K562 (cell line): Measurements from ENCODE around the gene BTBD1. TPM values are rescaled to one million over a fixed set of nuclear protein-coding genes. Genes with fewer than 3 reads are reported as not detected.

Experiments
- BHLHE40 ChIP-seq: IDR thresholded peaks from 2 replicates; pipeline ENCODE4 v1.6.1; 2011; ENCODE audit warnings: low read length, improper control_type of control experiment
- CBFB ChIP-seq: sonication (generic); formaldehyde crosslinking; IDR thresholded peaks from 2 replicates; pipeline ENCODE4 v1.4.0; 2020; ENCODE audit warnings: mild to moderate bottlenecking, missing genetic modification reagents
- CBX2 ChIP-seq: fragments of 200-600 bp; sonication (generic); IDR thresholded peaks from one replicate; pipeline ENCODE4 v1.6.1; 2012; ENCODE audit warnings: mild to moderate bottlenecking, low read length, inconsistent platforms; ENCODE audit not compliant: insufficient read depth, poor library complexity, severe bottlenecking
- ERF ChIP-seq: fragments of 450-650 bp; formaldehyde crosslinking; IDR thresholded peaks from 2 replicates; pipeline ENCODE4 v1.4.0; 2020; ENCODE audit warnings: mild to moderate bottlenecking, mixed read lengths
- HDAC6 ChIP-seq: IDR thresholded peaks from 2 replicates; pipeline ENCODE4 v1.6.1; 2012; ENCODE audit warnings: low read depth, mild to moderate bottlenecking, control low read depth, inconsistent platforms, low read length, moderate library complexity
- HMGN3 ChIP-seq: IDR thresholded peaks from 2 replicates; pipeline ENCODE4 v1.6.1; 2011; ENCODE audit warnings: borderline replicate concordance, low read depth, mild to moderate bottlenecking, mixed read lengths, low read length; ENCODE audit not compliant: insufficient read length; ENCODE audit errors: extremely low read depth
- MXI1 ChIP-seq: IDR thresholded peaks from 2 replicates; pipeline ENCODE4 v1.6.1; 2011; ENCODE audit warnings: low read depth, mild to moderate bottlenecking, improper control_type of control experiment, low read length
- PHF8 ChIP-seq: fragments of 200-600 bp; sonication (generic); IDR thresholded peaks from 2 replicates; pipeline ENCODE4 v1.6.1; 2012; ENCODE audit warnings: mixed run types, mild to moderate bottlenecking, inconsistent platforms, low read length, moderate library complexity, borderline replicate concordance
- RBM25 ChIP-seq: fragments of 200-400 bp; formaldehyde crosslinking; IDR thresholded peaks from 2 replicates; pipeline ENCODE4 v1.6.1; 2018; ENCODE audit warnings: low read length, low read depth, moderate library complexity; ENCODE audit not compliant: severe bottlenecking
- SAFB2 ChIP-seq: fragments of 200-400 bp; formaldehyde crosslinking; IDR thresholded peaks from 2 replicates; pipeline ENCODE4 v1.6.1; 2018; ENCODE audit warnings: borderline replicate concordance, low read length, low read depth, moderate library complexity; ENCODE audit not compliant: severe bottlenecking
- STAT5B ChIP-seq: fragments of 250-450 bp; sonication (Bioruptor Pico); IDR thresholded peaks from 2 replicates; pipeline ENCODE4 v1.8.0; 2021; ENCODE audit warnings: mild to moderate bottlenecking, inconsistent platforms
- ZNF134 ChIP-seq: fragments of 250-450 bp; sonication (Bioruptor Pico); conservative IDR thresholded peaks from 2 replicates; pipeline ENCODE4 v1.4.0; 2020
- ZNF184 ChIP-seq: sonication (generic); formaldehyde crosslinking; IDR thresholded peaks from 2 replicates; pipeline ENCODE4 v1.5.0; 2020; ENCODE audit warnings: missing genetic modification reagents
- ZNF217 ChIP-seq: sonication (generic); formaldehyde crosslinking; IDR thresholded peaks from 2 replicates; pipeline ENCODE4 v1.8.0; 2022; ENCODE audit warnings: mild to moderate bottlenecking, missing genetic modification reagents
- polyA plus RNA-seq, 8 experiments: library from polyadenylated mRNA; depleted of rRNA in 4 of 8; stranded (reverse) in 5 of 8; unstranded in 3 of 8; fragments of >200 nt; fragmentation: Nextera tagmentation in 2 of 8; fragmentation: Illumina TruSeq in 1 of 8; extraction: Ambion mirVana in 2 of 8; extraction: Trizol in 1 of 8; gene quantifications; 2 replicates each; pipeline versions ENCODE4 v1.2.1 to v1.2.3, GENCODE V29; 2011 to 2014; ENCODE audit warnings: inconsistent platforms in 1 of 8, missing spikeins in 1 of 8
- total RNA-seq, 7 experiments: library from RNA; depleted of rRNA in 6 of 7; stranded (reverse); fragments of >200 nt in 6 of 7; fragmentation: Illumina TruSeq in 2 of 7; extraction: Trizol in 2 of 7; gene quantifications; 2 replicates each; pipeline versions ENCODE4 v1.2.1 to v1.2.3, GENCODE V29; 2011 to 2021; ENCODE audit warnings: low replicate concordance in 1 of 7
- TF ChIP-seq, protein P1 (sequence below): fragments of 250-450 bp; sonication (Bioruptor Pico); IDR thresholded peaks from 2 replicates; pipeline ENCODE4 v1.5.0; 2021
- TF ChIP-seq, protein P2 (sequence below): fragments of 250-450 bp; sonication (Bioruptor Pico); IDR thresholded peaks from 2 replicates; pipeline ENCODE4 v1.9.0; 2021; ENCODE audit warnings: mild to moderate bottlenecking
- TF ChIP-seq, protein P3 (sequence below): IDR thresholded peaks from 2 replicates; pipeline ENCODE4 v1.6.1; 2012; ENCODE audit warnings: low read depth, low read length, improper control_type of control experiment, borderline replicate concordance
- TF ChIP-seq, protein P4 (sequence below): fragments of 250-450 bp; sonication (Bioruptor Pico); IDR thresholded peaks from 2 replicates; pipeline ENCODE4 v1.6.1; 2021; ENCODE audit warnings: mild to moderate bottlenecking
- TF ChIP-seq, protein P5 (sequence below): fragments of 250-450 bp; sonication (Bioruptor Pico); IDR thresholded peaks from 2 replicates; pipeline ENCODE4 v1.5.0; 2020; ENCODE audit warnings: mild to moderate bottlenecking, borderline replicate concordance
- TF ChIP-seq, protein P6 (sequence below): fragments of 450-650 bp; formaldehyde crosslinking; IDR thresholded peaks from 2 replicates; pipeline ENCODE4 v1.4.0; 2020; ENCODE audit warnings: mild to moderate bottlenecking, moderate library complexity

Gene BTBD1
- total and polyA plus RNA-seq, 9 of the 15 experiments (the other 6 are each of a cell fraction or from before 2014, with no cell fraction given) = 19.4 to 106 (median 90.4) TPM

DNA sequence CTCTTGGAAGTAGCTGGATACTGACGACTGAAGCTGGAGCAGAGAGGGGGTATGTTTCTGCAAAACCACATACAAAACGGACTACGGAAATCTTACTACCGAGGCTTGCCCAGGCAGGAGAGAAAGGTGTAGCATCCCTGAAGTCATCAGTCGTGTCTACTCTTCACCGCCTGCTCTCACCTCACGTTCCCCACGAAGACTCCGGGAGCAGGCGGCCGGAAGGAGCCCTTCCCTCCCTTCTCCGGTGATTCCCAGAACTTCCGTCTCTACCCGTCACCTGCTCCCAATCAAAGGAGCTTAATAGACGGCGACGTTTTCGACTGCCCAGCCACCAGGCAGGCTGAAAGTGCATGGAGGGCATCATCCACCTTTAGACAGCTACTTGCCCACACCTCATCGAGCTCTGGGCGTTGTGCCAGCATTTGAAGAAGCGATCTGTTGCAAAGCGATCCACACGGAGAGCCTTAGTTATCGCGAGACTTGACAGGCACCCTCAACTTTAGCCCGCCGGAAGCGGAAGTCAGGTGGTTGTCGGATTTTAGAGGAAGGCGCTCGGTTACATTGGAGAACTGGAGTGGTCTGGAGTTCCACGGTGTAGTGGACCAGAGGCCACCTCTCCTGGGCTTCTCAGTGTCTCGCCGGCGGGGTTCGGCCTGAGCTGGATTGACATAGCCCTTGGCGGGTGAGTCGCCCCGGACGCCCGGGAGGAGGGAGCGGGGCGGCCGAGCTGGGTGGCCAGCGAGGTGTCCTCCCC, 81.2 kb downstream of the BTBD1 start, which contains the start of gene RAMAC (continued):
- TF ChIP-seq, protein P1, sequence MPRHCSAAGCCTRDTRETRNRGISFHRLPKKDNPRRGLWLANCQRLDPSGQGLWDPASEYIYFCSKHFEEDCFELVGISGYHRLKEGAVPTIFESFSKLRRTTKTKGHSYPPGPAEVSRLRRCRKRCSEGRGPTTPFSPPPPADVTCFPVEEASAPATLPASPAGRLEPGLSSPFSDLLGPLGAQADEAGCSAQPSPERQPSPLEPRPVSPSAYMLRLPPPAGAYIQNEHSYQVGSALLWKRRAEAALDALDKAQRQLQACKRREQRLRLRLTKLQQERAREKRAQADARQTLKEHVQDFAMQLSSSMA = no peak
- TF ChIP-seq RBM25 (peak; percentile 9), BHLHE40 (no peak), ZNF134 (CRISPR knock-in tag) (no peak), MXI1 (no peak), CBX2 (no peak), STAT5B (no peak), SAFB2 (no peak), CBFB (CRISPR knock-in tag) (0 out of 2 replicates have a peak, but pooled peaks have one; percentile 40), ZNF184 (no peak), PHF8 (peak; percentile 78), HMGN3 (no peak), ZNF217 (CRISPR knock-in tag) (no peak), HDAC6 (no peak), ERF (CRISPR knock-in tag) (no peak)
- TF ChIP-seq, protein P2, sequence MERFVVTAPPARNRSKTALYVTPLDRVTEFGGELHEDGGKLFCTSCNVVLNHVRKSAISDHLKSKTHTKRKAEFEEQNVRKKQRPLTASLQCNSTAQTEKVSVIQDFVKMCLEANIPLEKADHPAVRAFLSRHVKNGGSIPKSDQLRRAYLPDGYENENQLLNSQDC (CRISPR knock-in tag) = no peak
- TF ChIP-seq, protein P3, sequence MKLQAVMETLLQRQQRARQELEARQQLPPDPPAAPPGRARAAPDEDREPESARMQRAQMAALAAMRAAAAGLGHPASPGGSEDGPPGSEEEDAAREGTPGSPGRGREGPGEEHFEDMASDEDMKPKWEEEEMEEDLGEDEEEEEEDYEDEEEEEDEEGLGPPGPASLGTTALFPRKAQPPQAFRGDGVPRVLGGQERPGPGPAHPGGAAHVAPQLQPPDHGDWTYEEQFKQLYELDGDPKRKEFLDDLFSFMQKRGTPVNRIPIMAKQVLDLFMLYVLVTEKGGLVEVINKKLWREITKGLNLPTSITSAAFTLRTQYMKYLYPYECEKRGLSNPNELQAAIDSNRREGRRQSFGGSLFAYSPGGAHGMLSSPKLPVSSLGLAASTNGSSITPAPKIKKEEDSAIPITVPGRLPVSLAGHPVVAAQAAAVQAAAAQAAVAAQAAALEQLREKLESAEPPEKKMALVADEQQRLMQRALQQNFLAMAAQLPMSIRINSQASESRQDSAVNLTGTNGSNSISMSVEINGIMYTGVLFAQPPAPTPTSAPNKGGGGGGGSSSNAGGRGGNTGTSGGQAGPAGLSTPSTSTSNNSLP = no peak
- TF ChIP-seq, protein P4, sequence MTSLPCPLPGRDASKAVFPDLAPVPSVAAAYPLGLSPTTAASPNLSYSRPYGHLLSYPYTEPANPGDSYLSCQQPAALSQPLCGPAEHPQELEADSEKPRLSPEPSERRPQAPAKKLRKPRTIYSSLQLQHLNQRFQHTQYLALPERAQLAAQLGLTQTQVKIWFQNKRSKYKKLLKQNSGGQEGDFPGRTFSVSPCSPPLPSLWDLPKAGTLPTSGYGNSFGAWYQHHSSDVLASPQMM (CRISPR knock-in tag) = no peak
- TF ChIP-seq, protein P5, sequence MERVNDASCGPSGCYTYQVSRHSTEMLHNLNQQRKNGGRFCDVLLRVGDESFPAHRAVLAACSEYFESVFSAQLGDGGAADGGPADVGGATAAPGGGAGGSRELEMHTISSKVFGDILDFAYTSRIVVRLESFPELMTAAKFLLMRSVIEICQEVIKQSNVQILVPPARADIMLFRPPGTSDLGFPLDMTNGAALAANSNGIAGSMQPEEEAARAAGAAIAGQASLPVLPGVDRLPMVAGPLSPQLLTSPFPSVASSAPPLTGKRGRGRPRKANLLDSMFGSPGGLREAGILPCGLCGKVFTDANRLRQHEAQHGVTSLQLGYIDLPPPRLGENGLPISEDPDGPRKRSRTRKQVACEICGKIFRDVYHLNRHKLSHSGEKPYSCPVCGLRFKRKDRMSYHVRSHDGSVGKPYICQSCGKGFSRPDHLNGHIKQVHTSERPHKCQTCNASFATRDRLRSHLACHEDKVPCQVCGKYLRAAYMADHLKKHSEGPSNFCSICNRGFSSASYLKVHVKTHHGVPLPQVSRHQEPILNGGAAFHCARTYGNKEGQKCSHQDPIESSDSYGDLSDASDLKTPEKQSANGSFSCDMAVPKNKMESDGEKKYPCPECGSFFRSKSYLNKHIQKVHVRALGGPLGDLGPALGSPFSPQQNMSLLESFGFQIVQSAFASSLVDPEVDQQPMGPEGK (CRISPR knock-in tag) = no peak
- TF ChIP-seq, protein P6, sequence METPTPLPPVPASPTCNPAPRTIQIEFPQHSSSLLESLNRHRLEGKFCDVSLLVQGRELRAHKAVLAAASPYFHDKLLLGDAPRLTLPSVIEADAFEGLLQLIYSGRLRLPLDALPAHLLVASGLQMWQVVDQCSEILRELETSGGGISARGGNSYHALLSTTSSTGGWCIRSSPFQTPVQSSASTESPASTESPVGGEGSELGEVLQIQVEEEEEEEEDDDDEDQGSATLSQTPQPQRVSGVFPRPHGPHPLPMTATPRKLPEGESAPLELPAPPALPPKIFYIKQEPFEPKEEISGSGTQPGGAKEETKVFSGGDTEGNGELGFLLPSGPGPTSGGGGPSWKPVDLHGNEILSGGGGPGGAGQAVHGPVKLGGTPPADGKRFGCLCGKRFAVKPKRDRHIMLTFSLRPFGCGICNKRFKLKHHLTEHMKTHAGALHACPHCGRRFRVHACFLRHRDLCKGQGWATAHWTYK (CRISPR knock-in tag) = no peak; the same call in 1 of the 2 replicates
